ENCODE results near the gene SRGN.

GRCh38 chr10:69086001-69086509, 1.8 kb upstream of the SRGN start:
- TF ChIP-seq GATA2 (IDR thresholded peaks at IDR 0.05; ENCODE audit: low read depth, low read length) (no peak), GATA3 (IDR thresholded peaks at IDR 0.05; ENCODE audit: low read depth, low read length) (no peak)
